Kidney epithelial cell (primary cell): ENCODE measurements around the gene GOLGB1. TPM values are rescaled to one million over a fixed set of nuclear protein-coding genes. Genes with fewer than 3 reads are reported as not detected.

Experiments used
- DNase-seq: peaks from one replicate; pipeline ENCODE4 v3.0.0-alpha.2; 2010; ENCODE audit warnings: low read depth
- H3K27me3 ChIP-seq: 2 replicates; pipeline ENCODE4 v1.6.0; 2011; ENCODE audit warnings: low read length; ENCODE audit not compliant: control insufficient read depth, insufficient read depth
- H3K36me3 ChIP-seq: 2 replicates; pipeline ENCODE4 v1.5.1; 2011; ENCODE audit warnings: low read length; ENCODE audit not compliant: control insufficient read depth, insufficient read depth
- H3K4me3 ChIP-seq: 2 replicates; pipeline ENCODE4 v1.5.1; 2011; ENCODE audit warnings: low read depth, mild to moderate bottlenecking, control low read depth, low read length
- CTCF ChIP-seq: IDR thresholded peaks from 2 replicates; pipeline ENCODE4 v1.5.1; 2011; ENCODE audit warnings: mild to moderate bottlenecking, moderate library complexity, low read length, control low read depth, inconsistent platforms; ENCODE audit not compliant: insufficient read depth, poor library complexity, severe bottlenecking
- total RNA-seq: library from RNA; depleted of rRNA; stranded (reverse); fragments of >200 nt; gene quantifications from 2 replicates; pipeline ENCODE4 v1.2.3, GENCODE V29; 2015

Gene GOLGB1
- total RNA-seq, 1 donor from 2014 or later: 34.4 TPM

GRCh38 chr3:121667333-121667732 lies 82.2 kb downstream of the GOLGB1 start:
- TF ChIP-seq CTCF: no peak
- Histone ChIP-seq H3K27me3 (no peaks in the 10 kb centered on the region), H3K4me3 (no peak overlapping the region), H3K36me3 (peaks cover 2% of the 10 kb centered on the region)
- no peak for DNase-seq

GRCh38 chr3:121665488-121665887 lies 84.1 kb downstream of the GOLGB1 start:
- Histone ChIP-seq H3K27me3 (no peaks in the 10 kb centered on the region), H3K4me3 (no peak overlapping the region), H3K36me3 (peaks cover 2% of the 10 kb centered on the region)
- TF ChIP-seq CTCF: no peak
- DNase-seq: no peak

- no peak for TF ChIP-seq CTCF
- peaks cover 2% of the 10 kb centered on the region for H3K36me3 ChIP-seq
- DNase-seq: no peak
- H3K4me3 ChIP-seq: no peak overlapping the region
- H3K27me3 ChIP-seq: no peaks in the 10 kb centered on the region
These were observed 86.2 kb downstream of the GOLGB1 start for GRCh38 chr3:121663171-121663847.

DNA sequence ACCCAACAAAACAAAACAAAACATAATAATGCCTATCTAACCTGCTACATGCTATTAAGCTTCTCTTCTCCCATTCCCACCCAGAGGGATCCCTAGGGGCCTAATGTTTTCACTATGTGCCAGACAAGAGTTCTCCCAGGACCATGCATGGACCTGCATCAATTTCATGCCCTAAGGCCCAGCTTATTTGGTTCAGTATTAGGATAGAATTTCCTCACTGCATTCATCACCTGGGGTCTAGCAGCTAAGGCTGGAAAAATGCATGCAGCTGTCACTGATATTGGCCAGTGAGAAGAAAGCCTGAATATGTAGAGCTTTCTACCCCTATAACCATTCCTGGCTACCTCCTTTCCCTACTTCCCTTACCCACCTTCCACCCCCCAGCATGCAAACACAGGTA lies 86.8 kb downstream of the GOLGB1 start:
- H3K36me3 ChIP-seq: peaks cover 2% of the 10 kb centered on the region

DNA sequence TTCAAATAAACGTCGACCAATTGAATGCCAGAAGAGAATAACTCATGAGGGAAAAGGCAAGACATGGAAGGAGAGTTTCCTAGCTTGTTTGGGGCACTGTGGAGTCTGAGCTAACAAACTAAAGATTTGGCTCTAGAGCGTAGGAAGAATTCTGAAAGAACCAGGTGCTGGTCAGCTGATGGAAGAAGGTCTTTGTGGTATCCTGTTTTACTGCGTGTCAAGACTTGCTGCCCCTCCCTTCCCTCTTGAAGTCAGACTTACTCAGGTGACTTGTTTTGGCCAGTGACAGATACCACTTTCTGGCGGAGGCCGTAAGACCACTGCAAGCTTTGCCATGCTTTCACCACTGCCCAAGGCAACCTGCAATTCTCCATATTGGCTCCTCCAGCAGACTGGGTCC lies 88.2 kb downstream of the GOLGB1 start:
- no peak for TF ChIP-seq CTCF
- Histone ChIP-seq H3K4me3 (no peak overlapping the region), H3K27me3 (no peaks in the 10 kb centered on the region), H3K36me3 (no peaks in the 10 kb centered on the region)
- DNase-seq: no peak

More for the DNA sequence above, 86.8 kb downstream of the GOLGB1 start:
- no peak for TF ChIP-seq CTCF
- H3K4me3 ChIP-seq: no peak overlapping the region
- no peaks in the 10 kb centered on the region for H3K27me3 ChIP-seq
- DNase-seq: no peak

GRCh38 chr3:121660356-121661171 lies 89.0 kb downstream of the GOLGB1 start, which contains the start of gene HCLS1:
Gene HCLS1, minus strand, starts transcription at chr3:121660903. Its CDS starts 2,556 bp downstream, at chr3:121658347.
- TF ChIP-seq CTCF: no peak
- no peak within 1 kb of the TSS for H3K4me3 ChIP-seq

More at GRCh38 chr3:121660356-121661171, 89.0 kb downstream of the GOLGB1 start, which contains the start of gene HCLS1:
- H3K36me3 ChIP-seq: no peaks in the 10 kb centered on the region
- no peak for DNase-seq
- H3K27me3 ChIP-seq: no peaks in the 10 kb centered on the region
